HCT116 (cell line): Measurements from ENCODE around the gene SNTG2. TPM values are rescaled to one million over a fixed set of nuclear protein-coding genes. Genes with fewer than 3 reads are reported as not detected.

Experiments
- ATAC-seq: fragments of 200-7000 bp; cut with Tn5 transposase; 2 replicates; pipeline ENCODE4 v1.9.1; 2020; ENCODE audit warnings: mild to moderate bottlenecking, moderate library complexity
- BruUV-seq: library from RNA; stranded (reverse); fragments of 400-500 nt; replicated peaks from 2 replicates; lab custom pipeline; 2021; lab: Mats Ljungman, UMichigan
- CTCF ChIA-PET: fragments of 300-600 bp; sonication (Branson Sonifier 250); formaldehyde crosslinking; loops from one replicate; lab custom pipeline; 2021; ENCODE audit warnings: antibody characterized with exemption; lab: Charles Lee
- POLR2A ChIA-PET: fragments of 300-600, 350-600 bp; sonication (Branson Sonifier 250); formaldehyde crosslinking; loops from one replicate; lab custom pipeline; 2021; ENCODE audit warnings: antibody characterized with exemption; lab: Charles Lee
- RAD21 ChIA-PET, 2 experiments: fragments of 300-600 bp; sonication (Branson Sonifier 250); formaldehyde crosslinking; loops; one replicate each; lab custom pipeline; 2023; ENCODE audit warnings: low total read pairs in 2 of 2; ENCODE audit not compliant: uncharacterized antibody in 2 of 2, unreplicated experiment in 2 of 2, low non-redundant PET in 1 of 2; lab: Charles Lee
- DNase-seq: peaks from one replicate; pipeline ENCODE4 v3.0.0-alpha.2; 2010; ENCODE audit warnings: low read depth, low spot score
- H2AFZ ChIP-seq: fragments of 200-600 bp; shearing (Covaris generic), sonication (generic); 2 replicates; pipeline ENCODE4 v1.6.1; 2017; ENCODE audit warnings: low read depth, mixed run types, mixed read lengths, antibody characterized with exemption, low read length; ENCODE audit not compliant: poor library complexity, severe bottlenecking
- H3K27ac ChIP-seq: 2 replicates; pipeline ENCODE4 v1.5.1; 2012; ENCODE audit warnings: low read depth, low read length
- H3K27me3 ChIP-seq: fragments of 200-600 bp; sonication (generic); 2 replicates; pipeline ENCODE4 v1.6.1; 2016; ENCODE audit warnings: mixed run types, low read length, mixed read lengths; ENCODE audit not compliant: insufficient read depth
- H3K36me3 ChIP-seq, 2 experiments: fragments of 200-500 bp in 1 of 2; fragments of 200-600 bp in 1 of 2; sonication (Bioruptor generic) in 1 of 2; sonication (generic) in 1 of 2; 2 replicates each; pipeline versions ENCODE4 v1.5.1 to v1.6.1; 2014 to 2016; ENCODE audit warnings: low read length in 2 of 2, inconsistent platforms in 1 of 2, mixed read lengths in 1 of 2, mixed run types in 1 of 2; ENCODE audit not compliant: insufficient read depth in 2 of 2, control insufficient read depth in 1 of 2
- H3K4me1 ChIP-seq, 2 experiments: fragments of 200-600 bp in 1 of 2; sonication (generic) in 1 of 2; 2 replicates each; pipeline versions ENCODE4 v1.5.1 to v1.6.1; 2012 to 2017; ENCODE audit warnings: low read length in 2 of 2, inconsistent platforms in 1 of 2, mild to moderate bottlenecking in 1 of 2, mixed read lengths in 1 of 2, mixed run types in 1 of 2, moderate library complexity in 1 of 2; ENCODE audit not compliant: insufficient read depth in 2 of 2, control insufficient read depth in 1 of 2
- H3K4me2 ChIP-seq: fragments of 200-600 bp; sonication (generic); 2 replicates; pipeline ENCODE4 v1.6.1; 2017; ENCODE audit warnings: mixed run types, low read length, mixed read lengths
- H3K4me3 ChIP-seq, 2 experiments: fragments of 200-600 bp in 1 of 2; sonication (generic) in 1 of 2; replicated peaks in 1 of 2; 2 replicates each; pipeline ENCODE4 v1.5.1; 2011 to 2016; ENCODE audit warnings: low read length in 2 of 2, control low read depth in 1 of 2, low read depth in 1 of 2, mild to moderate bottlenecking in 1 of 2, mixed read lengths in 1 of 2, mixed run types in 1 of 2
- H3K79me2 ChIP-seq: fragments of 200-600 bp; sonication (generic); 2 replicates; pipeline ENCODE4 v1.6.1; 2017; ENCODE audit warnings: mild to moderate bottlenecking, mixed run types, low read length, moderate library complexity, mixed read lengths; ENCODE audit not compliant: insufficient read depth
- H3K9ac ChIP-seq: fragments of 200-600 bp; sonication (generic); 2 replicates; pipeline ENCODE4 v1.6.1; 2016; ENCODE audit warnings: low read length, mixed read lengths
- H3K9me2 ChIP-seq: fragments of 200-600 bp; sonication (generic), shearing (Covaris generic); 2 replicates; pipeline ENCODE4 v1.6.1; 2017; ENCODE audit warnings: mixed run types, mild to moderate bottlenecking, moderate library complexity; ENCODE audit not compliant: insufficient read depth
- H3K9me3 ChIP-seq, 2 experiments: fragments of 200-500 bp in 1 of 2; fragments of 200-600 bp in 1 of 2; sonication (Bioruptor generic) in 1 of 2; sonication (generic) in 1 of 2; 2 replicates each; pipeline ENCODE4 v1.6.1; 2014 to 2017; ENCODE audit warnings: low read length in 2 of 2, mixed read lengths in 2 of 2, inconsistent platforms in 1 of 2, low read depth in 1 of 2, mild to moderate bottlenecking in 1 of 2, mixed run types in 1 of 2, moderate library complexity in 1 of 2; ENCODE audit not compliant: control insufficient read depth in 1 of 2, insufficient read depth in 1 of 2
- H4K20me1 ChIP-seq: fragments of 200-600 bp; sonication (generic), shearing (Covaris generic); 2 replicates; pipeline ENCODE4 v1.6.1; 2017; ENCODE audit warnings: mixed run types, mild to moderate bottlenecking, moderate library complexity; ENCODE audit not compliant: insufficient read depth
- CBX3 ChIP-seq: IDR thresholded peaks from 2 replicates; pipeline ENCODE4 v1.6.1; 2012; ENCODE audit warnings: low read depth
- ELF1 ChIP-seq: IDR thresholded peaks from 2 replicates; pipeline ENCODE4 v1.6.1; 2012; ENCODE audit warnings: low read depth, borderline replicate concordance
- EZH2phosphoT487 ChIP-seq: fragments of 200-600 bp; IDR thresholded peaks from 2 replicates; pipeline ENCODE4 v1.6.1; 2018; ENCODE audit warnings: antibody characterized with exemption, borderline replicate concordance
- FOSL1 ChIP-seq: IDR thresholded peaks from 2 replicates; pipeline ENCODE4 v1.6.1; 2012; ENCODE audit warnings: low read depth
- POLR2A ChIP-seq: IDR thresholded peaks from 2 replicates; pipeline ENCODE4 v1.7.0; 2011; ENCODE audit warnings: borderline replicate concordance; ENCODE audit not compliant: insufficient read depth, insufficient read length; ENCODE audit errors: extremely low read depth
- POLR2AphosphoS5 ChIP-seq: IDR thresholded peaks from 2 replicates; pipeline ENCODE4 v1.6.1; 2011; ENCODE audit warnings: mild to moderate bottlenecking, low read depth, low read length, moderate library complexity
- RAD21 ChIP-seq: IDR thresholded peaks from 2 replicates; pipeline ENCODE4 v1.6.1; 2012; ENCODE audit warnings: low read depth, mild to moderate bottlenecking
- SIN3A ChIP-seq: IDR thresholded peaks from 2 replicates; pipeline ENCODE4 v1.6.1; 2012; ENCODE audit warnings: low read depth
- SRF ChIP-seq: IDR thresholded peaks from 2 replicates; pipeline ENCODE4 v1.6.1; 2012; ENCODE audit warnings: low read depth
- TCF7L2 ChIP-seq: IDR thresholded peaks from 2 replicates; pipeline ENCODE4 v1.7.0; 2011; ENCODE audit warnings: borderline replicate concordance, inconsistent platforms; ENCODE audit not compliant: insufficient read depth, insufficient read length; ENCODE audit errors: extremely low read depth
- YY1 ChIP-seq: IDR thresholded peaks from 2 replicates; pipeline ENCODE4 v1.6.1; 2011; ENCODE audit warnings: low read length, low read depth, moderate library complexity, mild to moderate bottlenecking; ENCODE audit not compliant: insufficient replicate concordance; ENCODE audit errors: extremely low read depth
- ZFX ChIP-seq: fragments of 450-650 bp; IDR thresholded peaks from 2 replicates; pipeline ENCODE4 v1.6.1; 2017
- intact Hi-C: fragments of 100-400 bp; cut with micrococcal nuclease; formaldehyde crosslinking; loops from 2 replicates; pipeline ENCODE4 v1.10.0; 2022
- total RNA-seq: library from RNA; stranded (reverse); gene quantifications from one replicate; pipeline ENCODE4 v1.2.1, GENCODE V29; 2021; ENCODE audit not compliant: unreplicated experiment
- TF ChIP-seq, protein P1 (sequence below): IDR thresholded peaks from 2 replicates; pipeline ENCODE4 v1.6.1; 2012; ENCODE audit warnings: low read depth
- TF ChIP-seq, protein P2 (sequence below): IDR thresholded peaks from 2 replicates; pipeline ENCODE4 v1.6.1; 2012
- TF ChIP-seq, protein P3 (sequence below), 3 experiments: fragments of 200-600 bp in 1 of 3; sonication (generic) in 1 of 3; IDR thresholded peaks in 2 of 3; conservative IDR thresholded peaks in 1 of 3; 2 replicates each; pipeline ENCODE4 v1.5.1; 2012 to 2017; ENCODE audit warnings: low read depth in 2 of 3, low read length in 2 of 3, antibody characterized with exemption in 1 of 3, borderline replicate concordance in 1 of 3, control low read depth in 1 of 3, mild to moderate bottlenecking in 1 of 3, mixed read lengths in 1 of 3, mixed run types in 1 of 3, moderate library complexity in 1 of 3; ENCODE audit not compliant: insufficient read depth in 1 of 3
- TF ChIP-seq, protein P4 (sequence below): IDR thresholded peaks from 2 replicates; pipeline ENCODE4 v1.6.1; 2012

SNTG2 gene
- total RNA-seq, 1 experiment from 2014 or later = not detected

DNA sequence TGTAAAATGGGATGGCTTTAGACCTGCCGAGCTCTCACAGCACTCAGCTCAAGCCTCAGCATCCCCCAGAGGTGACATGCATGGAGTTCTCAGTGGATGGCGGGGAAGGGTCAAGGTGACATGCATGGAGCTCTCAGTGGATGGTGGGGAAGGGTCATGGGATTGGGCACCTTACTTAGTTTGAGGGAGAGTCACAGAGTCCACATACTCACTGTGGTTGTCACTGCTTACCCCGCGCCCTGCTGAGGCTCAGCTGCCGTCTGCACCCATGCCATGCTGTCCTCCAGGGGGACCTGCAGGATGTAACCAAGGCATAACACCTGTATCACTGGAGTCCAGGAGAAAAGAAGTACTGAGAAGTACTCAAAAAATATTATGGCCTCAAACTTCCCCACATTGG is 350.4 kb downstream of the SNTG2 start:
- no TSS peak for BruUV-seq
- no peaks in the 10 kb centered on the region for H3K9me2 ChIP-seq
- RAD21 ChIA-PET = no interaction called here
- no peaks in the 10 kb centered on the region for H3K79me2 ChIP-seq
- no peak overlapping the region for H2AFZ ChIP-seq
- no peak overlapping the region for H3K9ac ChIP-seq
- H3K9me3 ChIP-seq = no peaks in the 10 kb centered on the region
- TF ChIP-seq YY1 (no peak), ZFX (no peak), SRF (no peak), FOSL1 (no peak), RAD21 (no peak), EZH2phosphoT487 (no peak), ELF1 (no peak), POLR2A (no peak), POLR2AphosphoS5 (no peak), SIN3A (no peak), TCF7L2 (no peak), CBX3 (no peak)
- TF ChIP-seq, protein P1, sequence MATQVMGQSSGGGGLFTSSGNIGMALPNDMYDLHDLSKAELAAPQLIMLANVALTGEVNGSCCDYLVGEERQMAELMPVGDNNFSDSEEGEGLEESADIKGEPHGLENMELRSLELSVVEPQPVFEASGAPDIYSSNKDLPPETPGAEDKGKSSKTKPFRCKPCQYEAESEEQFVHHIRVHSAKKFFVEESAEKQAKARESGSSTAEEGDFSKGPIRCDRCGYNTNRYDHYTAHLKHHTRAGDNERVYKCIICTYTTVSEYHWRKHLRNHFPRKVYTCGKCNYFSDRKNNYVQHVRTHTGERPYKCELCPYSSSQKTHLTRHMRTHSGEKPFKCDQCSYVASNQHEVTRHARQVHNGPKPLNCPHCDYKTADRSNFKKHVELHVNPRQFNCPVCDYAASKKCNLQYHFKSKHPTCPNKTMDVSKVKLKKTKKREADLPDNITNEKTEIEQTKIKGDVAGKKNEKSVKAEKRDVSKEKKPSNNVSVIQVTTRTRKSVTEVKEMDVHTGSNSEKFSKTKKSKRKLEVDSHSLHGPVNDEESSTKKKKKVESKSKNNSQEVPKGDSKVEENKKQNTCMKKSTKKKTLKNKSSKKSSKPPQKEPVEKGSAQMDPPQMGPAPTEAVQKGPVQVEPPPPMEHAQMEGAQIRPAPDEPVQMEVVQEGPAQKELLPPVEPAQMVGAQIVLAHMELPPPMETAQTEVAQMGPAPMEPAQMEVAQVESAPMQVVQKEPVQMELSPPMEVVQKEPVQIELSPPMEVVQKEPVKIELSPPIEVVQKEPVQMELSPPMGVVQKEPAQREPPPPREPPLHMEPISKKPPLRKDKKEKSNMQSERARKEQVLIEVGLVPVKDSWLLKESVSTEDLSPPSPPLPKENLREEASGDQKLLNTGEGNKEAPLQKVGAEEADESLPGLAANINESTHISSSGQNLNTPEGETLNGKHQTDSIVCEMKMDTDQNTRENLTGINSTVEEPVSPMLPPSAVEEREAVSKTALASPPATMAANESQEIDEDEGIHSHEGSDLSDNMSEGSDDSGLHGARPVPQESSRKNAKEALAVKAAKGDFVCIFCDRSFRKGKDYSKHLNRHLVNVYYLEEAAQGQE = no peak
- TF ChIP-seq, protein P2, sequence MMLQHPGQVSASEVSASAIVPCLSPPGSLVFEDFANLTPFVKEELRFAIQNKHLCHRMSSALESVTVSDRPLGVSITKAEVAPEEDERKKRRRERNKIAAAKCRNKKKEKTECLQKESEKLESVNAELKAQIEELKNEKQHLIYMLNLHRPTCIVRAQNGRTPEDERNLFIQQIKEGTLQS = no peak
- TF ChIP-seq, protein P3, sequence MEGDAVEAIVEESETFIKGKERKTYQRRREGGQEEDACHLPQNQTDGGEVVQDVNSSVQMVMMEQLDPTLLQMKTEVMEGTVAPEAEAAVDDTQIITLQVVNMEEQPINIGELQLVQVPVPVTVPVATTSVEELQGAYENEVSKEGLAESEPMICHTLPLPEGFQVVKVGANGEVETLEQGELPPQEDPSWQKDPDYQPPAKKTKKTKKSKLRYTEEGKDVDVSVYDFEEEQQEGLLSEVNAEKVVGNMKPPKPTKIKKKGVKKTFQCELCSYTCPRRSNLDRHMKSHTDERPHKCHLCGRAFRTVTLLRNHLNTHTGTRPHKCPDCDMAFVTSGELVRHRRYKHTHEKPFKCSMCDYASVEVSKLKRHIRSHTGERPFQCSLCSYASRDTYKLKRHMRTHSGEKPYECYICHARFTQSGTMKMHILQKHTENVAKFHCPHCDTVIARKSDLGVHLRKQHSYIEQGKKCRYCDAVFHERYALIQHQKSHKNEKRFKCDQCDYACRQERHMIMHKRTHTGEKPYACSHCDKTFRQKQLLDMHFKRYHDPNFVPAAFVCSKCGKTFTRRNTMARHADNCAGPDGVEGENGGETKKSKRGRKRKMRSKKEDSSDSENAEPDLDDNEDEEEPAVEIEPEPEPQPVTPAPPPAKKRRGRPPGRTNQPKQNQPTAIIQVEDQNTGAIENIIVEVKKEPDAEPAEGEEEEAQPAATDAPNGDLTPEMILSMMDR (IDR thresholded peaks at IDR 0.05 in 2 of 3, conservative IDR thresholded peaks at IDR 0.05 in 1 of 3; ENCODE audit: borderline replicate concordance in 1 of 3, insufficient read depth in 1 of 3, low read depth in 2 of 3, low read length in 2 of 3) = no peak
- TF ChIP-seq, protein P4, sequence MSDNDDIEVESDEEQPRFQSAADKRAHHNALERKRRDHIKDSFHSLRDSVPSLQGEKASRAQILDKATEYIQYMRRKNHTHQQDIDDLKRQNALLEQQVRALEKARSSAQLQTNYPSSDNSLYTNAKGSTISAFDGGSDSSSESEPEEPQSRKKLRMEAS = no peak
- POLR2A ChIA-PET = no interaction called here
- H4K20me1 ChIP-seq = no peaks in the 10 kb centered on the region
- no peak overlapping the region for H3K4me2 ChIP-seq
- H3K36me3 ChIP-seq = no peaks in the 10 kb centered on the region
- ATAC-seq = no peak
- H3K27me3 ChIP-seq = peaks cover 68% of the 10 kb centered on the region
- H3K4me3 ChIP-seq = no peak overlapping the region
- no peaks in the 10 kb centered on the region for H3K4me1 ChIP-seq
- DNase-seq = no peak
- intact Hi-C loops = no loop called here
- H3K27ac ChIP-seq = no peak overlapping the region
- CTCF ChIA-PET = no interaction called here
